ENCODE results near the gene LIPC. TPM values are rescaled to one million over a fixed set of nuclear protein-coding genes. Genes with fewer than 3 reads are reported as not detected.

LIPC gene
- polyA plus RNA-seq, 1 donor (not counting 4 experiments of a cell fraction or from before 2014, with no cell fraction given): not detected

GRCh38 chr15:58491499-58492202 is 59.9 kb downstream of the LIPC start:
- Histone ChIP-seq H3K27me3 (ENCODE audit: control insufficient read depth, extremely low read depth, insufficient read depth, low read length) (no peaks in the 10 kb centered on the region), H3K9me3 (ENCODE audit: control insufficient read depth, low read depth, low read length) (peaks cover 3% of the 10 kb centered on the region), H3K4me1 (ENCODE audit: control insufficient read depth, extremely low read depth, insufficient read depth, low read length) (no peaks in the 10 kb centered on the region), H2AFZ (ENCODE audit: control insufficient read depth, low read length) (peak overlapping the region; percentile 34), H3K27ac (ENCODE audit: control insufficient read depth, insufficient read depth, low read length) (no peak overlapping the region), H3K36me3 (ENCODE audit: control insufficient read depth in 2 of 2, extremely low read depth in 1 of 2, insufficient read depth in 2 of 2, low read length in 2 of 2) (no peaks in the 10 kb centered on the region), H3K9ac (ENCODE audit: control insufficient read depth, extremely low read depth, insufficient read depth, low read length) (no peak overlapping the region), H3K4me3 (ENCODE audit: control insufficient read depth in 2 of 3, extremely low read depth in 1 of 3, insufficient read depth in 2 of 3, low read depth in 1 of 3, low read length in 3 of 3) (no peak overlapping the region), H3K9me1 (ENCODE audit: control insufficient read depth, extremely low read depth, insufficient read depth, low read length) (no peaks in the 10 kb centered on the region), H4K20me1 (ENCODE audit: control insufficient read depth, extremely low read depth, insufficient read depth, low read length) (no peaks in the 10 kb centered on the region), H3K4me2 (ENCODE audit: control insufficient read depth, extremely low read depth, insufficient read depth, low read depth, low read length) (no peak overlapping the region), H3K79me2 (ENCODE audit: control insufficient read depth, insufficient read depth, low read length) (no peaks in the 10 kb centered on the region)
- dilution Hi-C loops (cut with MboI; ENCODE audit: extremely low pct_ligation_motif_present, low sequenced_read_pairs): no loop called here
- TF ChIP-seq CTCF (optimal IDR thresholded peaks at IDR 0.05 in 1 of 3, IDR thresholded peaks at IDR 0.05 in 1 of 3, conservative IDR thresholded peaks at IDR 0.05 in 1 of 3; ENCODE audit: extremely low read depth in 1 of 3, insufficient read depth in 2 of 3, low read length in 3 of 3) (no peak), EZH2 (IDR thresholded peaks at IDR 0.05; ENCODE audit: low read length) (no peak)
- DNase-seq (ENCODE audit: low read depth, low spot score): no peak
- FAIRE-seq: no peak

GRCh38 chr15:58492661-58493397 is 61.0 kb downstream of the LIPC start:
- FAIRE-seq (no peak), DNase-seq (ENCODE audit: low read depth, low spot score) (no peak)
- Histone ChIP-seq H2AFZ (ENCODE audit: control insufficient read depth, low read length) (no peak overlapping the region), H3K79me2 (ENCODE audit: control insufficient read depth, insufficient read depth, low read length) (no peaks in the 10 kb centered on the region), H3K27ac (ENCODE audit: control insufficient read depth, insufficient read depth, low read length) (no peak overlapping the region), H3K9me3 (ENCODE audit: control insufficient read depth, low read depth, low read length) (peaks cover 3% of the 10 kb centered on the region), H3K9me1 (ENCODE audit: control insufficient read depth, extremely low read depth, insufficient read depth, low read length) (no peaks in the 10 kb centered on the region), H3K4me1 (ENCODE audit: control insufficient read depth, extremely low read depth, insufficient read depth, low read length) (no peaks in the 10 kb centered on the region), H3K36me3 (ENCODE audit: control insufficient read depth in 2 of 2, extremely low read depth in 1 of 2, insufficient read depth in 2 of 2, low read length in 2 of 2) (no peaks in the 10 kb centered on the region), H4K20me1 (ENCODE audit: control insufficient read depth, extremely low read depth, insufficient read depth, low read length) (no peaks in the 10 kb centered on the region), H3K4me3 (ENCODE audit: control insufficient read depth in 2 of 3, extremely low read depth in 1 of 3, insufficient read depth in 2 of 3, low read depth in 1 of 3, low read length in 3 of 3) (no peak overlapping the region), H3K27me3 (ENCODE audit: control insufficient read depth, extremely low read depth, insufficient read depth, low read length) (no peaks in the 10 kb centered on the region), H3K4me2 (ENCODE audit: control insufficient read depth, extremely low read depth, insufficient read depth, low read depth, low read length) (no peak overlapping the region), H3K9ac (ENCODE audit: control insufficient read depth, extremely low read depth, insufficient read depth, low read length) (no peak overlapping the region)
- TF ChIP-seq CTCF (optimal IDR thresholded peaks at IDR 0.05 in 1 of 3, IDR thresholded peaks at IDR 0.05 in 1 of 3, conservative IDR thresholded peaks at IDR 0.05 in 1 of 3; ENCODE audit: extremely low read depth in 1 of 3, insufficient read depth in 2 of 3, low read length in 3 of 3) (no peak), EZH2 (IDR thresholded peaks at IDR 0.05; ENCODE audit: low read length) (no peak)
- dilution Hi-C loops (cut with MboI; ENCODE audit: extremely low pct_ligation_motif_present, low sequenced_read_pairs): no loop called here
